Muscle layer of duodenum (tissue), 2 donors: ENCODE data around the gene SART1.
"Not testable (repeated sequence)": the region's sequence is repeated elsewhere in the genome, so short reads cannot be mapped to it uniquely, and the experiment has no call there.

Source experiments
- H3K27ac ChIP-seq: one replicate; pipeline ENCODE4 v1.7.0; 2013; ENCODE audit warnings: mild to moderate bottlenecking, low read length
- H3K27me3 ChIP-seq: one replicate; pipeline ENCODE4 v1.7.0; 2013; ENCODE audit warnings: low read depth, mild to moderate bottlenecking, control low read depth, low read length
- H3K36me3 ChIP-seq, 2 donors: one replicate each; pipeline ENCODE4 v1.7.0; 2013; ENCODE audit warnings: low read length in 2 of 2, control low read depth in 1 of 2, mild to moderate bottlenecking in 1 of 2; ENCODE audit not compliant: insufficient read depth in 2 of 2, control insufficient read depth in 1 of 2
- H3K4me1 ChIP-seq, 2 donors: one replicate each; pipeline ENCODE4 v1.7.0; 2013; ENCODE audit warnings: low read length in 2 of 2, mild to moderate bottlenecking in 2 of 2, control low read depth in 1 of 2, moderate library complexity in 1 of 2; ENCODE audit not compliant: insufficient read depth in 2 of 2, control insufficient read depth in 1 of 2
- H3K4me3 ChIP-seq, 2 donors: one replicate each; pipeline ENCODE4 v1.7.0; 2013; ENCODE audit warnings: low read length in 2 of 2, low read depth in 1 of 2, mild to moderate bottlenecking in 1 of 2
- H3K9me3 ChIP-seq, 2 donors: one replicate each; pipeline ENCODE4 v1.7.0; 2013; ENCODE audit warnings: low read length in 2 of 2, control low read depth in 1 of 2, mild to moderate bottlenecking in 1 of 2; ENCODE audit not compliant: control insufficient read depth in 1 of 2
- donor health status: healthy.

SART1 gene

DNA sequence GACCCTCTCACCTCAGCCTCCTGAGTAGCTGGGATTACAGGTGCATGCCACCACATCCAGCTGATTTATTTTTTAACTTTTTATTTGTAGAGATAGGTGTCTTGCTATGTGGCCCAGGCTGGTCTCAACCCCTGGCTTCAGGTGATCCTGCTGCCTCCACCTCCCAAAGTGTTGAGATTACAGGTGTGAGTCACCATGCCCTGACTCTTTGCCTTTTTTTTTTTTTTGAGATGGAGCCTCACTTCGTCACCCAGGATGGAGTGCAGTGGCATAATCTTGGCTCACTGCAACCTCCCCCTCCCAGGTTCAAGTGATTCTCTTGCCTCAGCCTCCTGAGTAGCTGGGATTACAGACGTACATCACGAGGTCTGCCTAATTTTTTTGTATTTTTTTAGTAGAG is 9.9 kb upstream of the SART1 start:
- not testable (repeated sequence) for H3K27ac ChIP-seq, H3K27me3 ChIP-seq, H3K4me3 ChIP-seq, H3K36me3 ChIP-seq, H3K4me1 ChIP-seq, H3K9me3 ChIP-seq

DNA sequence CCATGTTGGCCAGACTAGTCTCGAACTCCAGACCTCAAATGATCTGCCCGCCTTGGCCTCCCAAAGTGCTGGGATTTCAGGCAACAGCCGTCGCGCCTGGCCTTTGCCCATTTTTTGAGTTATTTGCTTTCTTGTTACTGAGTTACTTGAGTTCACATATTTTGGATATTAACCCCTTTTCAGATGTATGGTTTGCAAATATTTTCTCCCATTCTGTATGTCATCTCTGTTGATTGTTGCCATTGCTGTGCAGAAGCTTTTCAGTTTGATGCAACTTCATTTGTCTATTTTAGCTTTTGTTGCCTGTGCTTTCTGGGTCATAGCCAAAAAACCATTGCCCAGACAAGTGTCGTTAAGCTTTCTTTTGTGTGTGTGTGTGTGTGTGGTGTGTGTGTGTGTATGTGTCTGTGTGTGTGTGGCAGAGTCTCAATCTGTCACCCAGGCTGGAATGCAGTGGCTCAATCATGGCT is 9.4 kb upstream of the SART1 start:
- Histone ChIP-seq H3K27ac (no peak overlapping the region), H3K4me1 (no peaks in the 10 kb centered on the region), H3K36me3 (no peaks in the 10 kb centered on the region), H3K27me3 (no peaks in the 10 kb centered on the region), H3K4me3 (no peak overlapping the region), H3K9me3 (no peaks in the 10 kb centered on the region)

DNA sequence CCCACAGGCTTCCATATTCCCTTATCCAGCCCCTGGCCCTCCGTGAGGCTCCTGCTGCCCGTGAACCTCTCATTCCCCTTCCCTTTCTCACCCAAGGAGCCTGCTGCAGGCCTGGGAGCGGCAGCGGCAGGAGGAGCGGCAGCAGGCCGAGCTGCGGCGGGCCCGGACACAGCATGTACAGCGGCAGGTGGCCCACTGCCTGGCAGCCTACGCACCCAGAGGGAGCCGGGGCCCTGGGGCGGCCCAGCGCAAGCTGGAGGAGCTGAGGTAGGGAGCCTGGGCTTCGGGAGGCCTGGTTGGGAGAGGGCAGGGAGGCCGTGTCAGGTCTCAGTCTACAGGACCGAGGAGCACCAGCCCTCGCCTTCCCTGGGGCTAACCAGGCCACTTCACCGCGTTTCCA is 8.1 kb upstream of the SART1 start:
- H3K9me3 ChIP-seq: no peaks in the 10 kb centered on the region
- no peak overlapping the region for H3K27ac ChIP-seq
- no peak overlapping the region for H3K4me3 ChIP-seq
- H3K4me1 ChIP-seq: no peaks in the 10 kb centered on the region
- H3K27me3 ChIP-seq: no peaks in the 10 kb centered on the region
- no peaks in the 10 kb centered on the region for H3K36me3 ChIP-seq

DNA sequence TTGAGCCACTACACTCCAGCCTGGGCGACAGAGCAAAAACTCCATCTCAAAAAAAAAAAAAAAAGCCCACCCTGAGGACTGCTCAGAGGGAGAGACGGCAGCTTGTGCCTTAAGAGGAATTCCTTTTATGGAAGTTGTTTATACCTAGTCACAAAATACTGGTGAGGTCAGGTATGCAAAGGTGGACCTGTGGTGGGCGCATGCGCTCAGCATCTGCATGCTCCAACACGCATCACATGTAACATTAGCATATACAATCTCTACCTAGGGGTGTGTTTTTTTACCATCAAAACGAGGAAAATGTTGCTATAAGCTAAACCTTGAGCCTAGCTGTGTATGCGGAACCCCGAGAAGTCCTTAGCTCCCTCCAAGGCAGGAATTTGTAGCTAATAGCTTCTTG is 6.8 kb upstream of the SART1 start:
- Histone ChIP-seq H3K4me1 (no peaks in the 10 kb centered on the region), H3K27me3 (no peaks in the 10 kb centered on the region), H3K4me3 (no peak overlapping the region), H3K27ac (no peak overlapping the region), H3K36me3 (no peaks in the 10 kb centered on the region), H3K9me3 (no peaks in the 10 kb centered on the region)

DNA sequence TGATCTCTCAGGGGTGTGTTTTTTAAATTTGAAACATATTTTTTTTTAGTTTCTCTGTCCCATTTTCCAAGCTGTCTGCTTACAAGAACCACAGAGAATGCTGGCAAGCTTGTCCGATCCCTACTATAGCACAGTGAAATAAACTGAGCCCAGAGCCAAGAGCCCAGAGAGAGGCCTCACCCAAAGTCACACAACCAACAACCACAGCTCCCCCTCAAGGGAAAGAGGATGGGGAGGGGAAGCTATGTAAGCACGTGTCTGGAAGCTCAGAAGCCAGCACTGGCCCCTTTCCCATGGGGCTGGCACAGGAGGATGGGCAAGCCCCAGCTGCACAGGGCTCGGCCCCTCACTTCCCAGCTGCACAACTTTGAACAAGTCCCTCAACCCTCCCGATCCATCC is 3.2 kb upstream of the SART1 start:
- Histone ChIP-seq H3K9me3 (no peaks in the 10 kb centered on the region), H3K4me3 (no peak overlapping the region)

DNA sequence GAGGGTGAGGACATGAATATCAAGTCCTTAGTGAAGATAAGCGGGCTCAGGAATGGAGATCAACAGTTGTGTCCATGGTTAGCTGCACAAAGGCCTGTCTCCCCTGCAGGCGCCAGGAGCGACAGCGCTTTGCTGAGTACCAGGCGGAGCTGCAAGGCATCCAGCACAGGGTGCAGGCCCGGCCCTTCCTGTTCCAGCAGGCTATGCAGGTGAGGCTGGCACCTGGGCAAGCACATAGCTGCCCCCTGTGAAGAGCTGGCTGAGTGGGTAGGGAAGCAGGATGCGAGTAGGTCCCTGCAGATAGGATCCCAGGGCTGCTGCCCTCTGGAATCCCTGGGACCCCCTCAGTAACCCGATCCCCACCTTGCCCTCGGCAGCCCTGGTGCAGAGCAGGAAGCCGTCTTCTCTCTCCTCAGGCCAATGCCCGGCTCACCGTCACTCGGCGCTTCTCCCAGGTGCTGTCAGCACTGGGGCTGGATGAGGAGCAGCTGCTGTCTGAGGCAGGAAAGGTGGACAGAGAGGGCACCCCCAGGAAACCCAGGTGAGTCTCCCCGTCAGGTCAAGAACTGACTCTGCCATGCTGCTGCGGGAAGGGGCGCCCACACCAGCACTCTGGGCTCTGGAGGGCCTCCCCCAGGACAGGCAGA is 2.6 kb upstream of the SART1 start:
- H3K4me1 ChIP-seq: peaks cover 10 to 20% of the 10 kb centered on the region in 2 donors
- no peaks in the 10 kb centered on the region for H3K27me3 ChIP-seq
- peaks cover 1 to 3% of the 10 kb centered on the region in 2 donors for H3K36me3 ChIP-seq
- H3K27ac ChIP-seq: no peak overlapping the region
- H3K9me3 ChIP-seq: no peaks in the 10 kb centered on the region
- no peak overlapping the region for H3K4me3 ChIP-seq

More for the DNA sequence above, 3.2 kb upstream of the SART1 start:
- Histone ChIP-seq H3K36me3 (no peaks in the 10 kb centered on the region), H3K27me3 (no peaks in the 10 kb centered on the region), H3K4me1 (peaks cover 10 to 14% of the 10 kb centered on the region in 2 donors), H3K27ac (no peak overlapping the region)

DNA sequence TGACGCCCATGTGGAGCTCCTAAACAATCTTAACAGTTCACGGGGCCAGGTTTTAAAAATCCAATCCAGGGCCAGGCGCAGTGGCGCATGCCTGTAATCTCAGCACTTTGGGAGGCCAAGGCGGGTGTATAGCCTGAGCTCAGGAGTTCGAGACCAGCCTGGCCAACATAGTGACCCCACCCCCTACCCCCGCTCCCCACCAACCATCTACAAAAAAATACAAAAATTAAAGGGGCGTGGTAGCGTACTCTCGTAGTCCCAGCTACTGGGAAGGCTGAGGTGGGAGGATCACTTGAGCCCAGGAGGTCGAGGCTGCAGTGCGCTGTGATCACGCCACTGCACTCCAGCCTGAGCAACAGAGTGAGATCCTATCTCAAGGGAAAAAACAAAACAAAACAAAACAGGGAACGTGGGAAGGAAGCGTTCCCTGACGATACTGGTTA is 689 bp upstream of the SART1 start:
- Histone ChIP-seq H3K4me1 (peaks cover 10 to 26% of the 10 kb centered on the region in 2 donors), H3K4me3 (peak overlapping the region; percentile 96 to 97), H3K27ac (peak overlapping the region; percentile 98), H3K36me3 (peaks cover 20 to 22% of the 10 kb centered on the region in 2 donors), H3K9me3 (no peaks in the 10 kb centered on the region), H3K27me3 (no peaks in the 10 kb centered on the region)

DNA sequence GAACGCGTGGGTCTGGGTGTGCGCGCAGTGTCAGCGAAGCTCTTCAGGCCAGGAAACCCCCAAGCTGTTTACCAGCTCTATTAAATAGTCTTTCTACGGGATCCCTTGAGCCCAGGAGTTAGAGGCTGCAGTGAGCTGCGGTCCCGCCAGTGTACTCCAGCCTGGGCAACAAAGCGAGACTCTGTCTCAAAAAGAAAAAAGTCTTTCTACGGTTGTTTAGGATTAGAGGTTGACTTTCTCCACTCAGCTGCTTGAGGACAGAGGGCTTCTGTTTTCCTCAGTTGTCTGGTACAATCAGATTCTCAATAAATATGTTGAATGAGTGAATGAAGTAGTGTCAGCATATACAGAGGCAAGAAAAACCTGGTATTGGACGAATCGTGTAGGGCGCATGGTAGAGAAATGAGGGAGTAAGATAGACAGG is 619 bp downstream of the SART1 start:
- Histone ChIP-seq H3K4me1 (peaks cover 10 to 26% of the 10 kb centered on the region in 2 donors), H3K27me3 (no peaks in the 10 kb centered on the region), H3K27ac (peak overlapping the region; percentile 7), H3K36me3 (peaks cover 32 to 35% of the 10 kb centered on the region in 2 donors), H3K9me3 (no peaks in the 10 kb centered on the region), H3K4me3 (peak overlapping the region; percentile 76 to 96)

DNA sequence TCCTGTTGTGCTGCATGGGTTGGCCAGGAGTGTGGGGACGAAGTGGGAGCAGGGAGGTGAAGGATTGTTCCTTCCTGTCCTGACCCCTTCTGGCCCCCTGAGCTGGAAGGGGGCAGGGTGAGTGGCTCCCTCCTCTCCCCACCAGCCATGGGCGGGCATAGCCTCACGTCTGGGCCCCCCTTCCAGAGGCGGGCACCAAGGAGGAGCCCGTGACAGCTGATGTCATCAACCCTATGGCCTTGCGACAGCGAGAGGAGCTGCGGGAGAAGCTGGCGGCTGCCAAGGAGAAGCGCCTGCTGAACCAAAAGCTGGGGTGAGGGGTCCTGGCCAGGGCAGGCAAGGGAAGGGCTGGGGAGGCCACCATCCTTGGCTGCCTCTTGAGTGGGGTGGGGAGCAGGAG is 3.4 kb downstream of the SART1 start:
- Histone ChIP-seq H3K27me3 (no peaks in the 10 kb centered on the region), H3K4me1 (peaks cover 10 to 26% of the 10 kb centered on the region in 2 donors), H3K27ac (no peak overlapping the region), H3K9me3 (no peaks in the 10 kb centered on the region), H3K36me3 (peaks cover 41 to 63% of the 10 kb centered on the region in 2 donors), H3K4me3 (no peak overlapping the region)

DNA sequence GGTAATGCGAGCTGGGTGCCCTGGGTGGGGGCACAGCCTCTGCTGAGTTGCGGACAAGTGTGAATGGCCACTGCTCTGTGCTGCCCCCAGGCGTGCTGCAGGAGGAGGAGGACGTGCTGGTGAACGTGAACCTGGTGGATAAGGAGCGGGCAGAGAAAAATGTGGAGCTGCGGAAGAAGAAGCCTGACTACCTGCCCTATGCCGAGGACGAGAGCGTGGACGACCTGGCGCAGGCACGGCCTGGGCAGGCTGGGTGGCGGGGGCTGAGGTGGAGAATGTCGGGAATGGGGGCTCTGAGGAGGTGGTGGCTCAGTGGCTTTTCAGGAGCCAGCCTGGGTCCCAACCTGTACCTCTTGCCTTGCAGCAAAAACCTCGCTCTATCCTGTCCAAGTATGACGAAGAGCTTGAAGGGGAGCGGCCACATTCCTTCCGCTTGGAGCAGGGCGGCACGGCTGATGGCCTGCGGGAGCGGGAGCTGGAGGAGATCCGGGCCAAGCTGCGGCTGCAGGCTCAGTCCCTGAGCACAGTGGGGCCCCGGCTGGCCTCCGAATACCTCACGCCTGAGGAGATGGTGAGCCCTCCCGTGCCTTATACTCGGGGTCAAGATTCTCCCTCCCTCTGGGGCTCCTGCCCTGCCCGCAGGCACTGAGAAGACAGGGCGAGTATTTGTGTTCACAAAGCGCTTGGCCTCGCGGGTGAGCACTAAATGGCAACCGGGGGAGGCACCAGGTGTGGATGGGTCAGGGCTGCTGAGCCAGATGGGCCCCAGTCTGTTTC is 4.6 kb downstream of the SART1 start:
- peaks cover 45 to 70% of the 10 kb centered on the region in 2 donors for H3K36me3 ChIP-seq
- H3K4me1 ChIP-seq: peaks cover 10 to 26% of the 10 kb centered on the region in 2 donors
- H3K27ac ChIP-seq: no peak overlapping the region
- no peaks in the 10 kb centered on the region for H3K9me3 ChIP-seq
- H3K4me3 ChIP-seq: no peak overlapping the region
- H3K27me3 ChIP-seq: no peaks in the 10 kb centered on the region

DNA sequence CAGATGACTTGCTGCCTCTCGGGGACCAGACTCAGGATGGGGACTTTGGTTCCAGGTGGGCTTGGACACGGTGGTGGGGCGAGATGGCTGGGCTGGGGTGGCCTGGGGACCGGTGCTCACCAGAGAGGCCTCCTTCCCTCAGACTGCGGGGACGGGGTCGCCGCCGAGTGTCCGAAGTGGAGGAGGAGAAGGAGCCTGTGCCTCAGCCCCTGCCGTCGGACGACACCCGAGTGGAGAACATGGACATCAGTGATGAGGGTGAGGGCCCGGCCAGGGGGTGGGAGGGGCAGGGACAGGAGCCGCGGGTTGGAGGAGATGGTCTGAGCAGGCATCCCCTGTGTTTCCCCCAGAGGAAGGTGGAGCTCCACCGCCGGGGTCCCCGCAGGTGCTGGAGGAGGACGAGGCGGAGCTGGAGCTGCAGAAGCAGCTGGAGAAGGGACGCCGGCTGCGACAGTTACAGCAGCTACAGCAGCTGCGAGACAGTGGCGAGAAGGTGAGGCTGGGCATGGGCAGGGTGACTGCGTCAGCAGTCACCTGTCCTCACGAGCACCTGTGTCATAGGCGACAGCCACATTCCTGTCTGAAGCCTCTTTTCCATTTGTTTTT is 5.9 kb downstream of the SART1 start:
- no peaks in the 10 kb centered on the region for H3K27me3 ChIP-seq
- H3K4me1 ChIP-seq: peaks cover 8 to 23% of the 10 kb centered on the region in 2 donors
- peaks cover 52 to 78% of the 10 kb centered on the region in 2 donors for H3K36me3 ChIP-seq
- H3K4me3 ChIP-seq: no peak overlapping the region
- H3K27ac ChIP-seq: no peak overlapping the region
- H3K9me3 ChIP-seq: no peaks in the 10 kb centered on the region
